Osteocyte (in vitro differentiated cells): ENCODE results near the gene ACTN1. TPM values are rescaled to one million over a fixed set of nuclear protein-coding genes. Genes with fewer than 3 reads are reported as not detected.
"Not testable (repeated sequence)": the region's sequence is repeated elsewhere in the genome, so short reads cannot be mapped to it uniquely, and the experiment has no call there.

Experiments used
- DNase-seq: peaks from one replicate; pipeline ENCODE4 v3.0.0; 2021; ENCODE audit warnings: mixed read lengths; ENCODE audit not compliant: unreplicated experiment; ENCODE audit errors: extremely low spot score
- H3K27ac Mint-ChIP-seq: one replicate; pipeline ENCODE4 v1.8.0; 2021; ENCODE audit warnings: mild to moderate bottlenecking, mixed read lengths; ENCODE audit not compliant: unreplicated experiment
- H3K27me3 Mint-ChIP-seq: one replicate; pipeline ENCODE4 v1.8.0; 2021; ENCODE audit warnings: mixed read lengths; ENCODE audit not compliant: unreplicated experiment
- H3K36me3 Mint-ChIP-seq: one replicate; pipeline ENCODE4 v1.8.0; 2021; ENCODE audit warnings: mixed read lengths; ENCODE audit not compliant: unreplicated experiment
- H3K4me1 Mint-ChIP-seq: one replicate; pipeline ENCODE4 v1.8.0; 2021; ENCODE audit warnings: mixed read lengths; ENCODE audit not compliant: unreplicated experiment
- H3K4me3 Mint-ChIP-seq: one replicate; pipeline ENCODE4 v1.8.0; 2021; ENCODE audit warnings: mild to moderate bottlenecking, moderate library complexity, mixed read lengths; ENCODE audit not compliant: unreplicated experiment
- H3K9me3 Mint-ChIP-seq: one replicate; pipeline ENCODE4 v1.8.0; 2021; ENCODE audit warnings: mixed read lengths; ENCODE audit not compliant: unreplicated experiment
- CTCF ChIP-seq: fragments of 200-600 bp; sonication (generic); IDR thresholded peaks from 2 replicates; pipeline ENCODE4 v1.5.0; 2021; ENCODE audit warnings: antibody characterized with exemption, mild to moderate bottlenecking, moderate library complexity
- total RNA-seq: library from RNA; stranded (reverse); gene quantifications from 2 replicates; pipeline ENCODE4 v1.2.1, GENCODE V29; 2021

The ACTN1 gene
- total RNA-seq, 1 donor from 2014 or later = 380 TPM

GRCh38 chr14:68851078-68851477 lies 128.0 kb downstream of the ACTN1 start:
- DNase-seq = no peak
- no peak for TF ChIP-seq CTCF
- Mint-ChIP-seq H3K4me3 (no peak overlapping the region), H3K27ac (no peak overlapping the region), H3K36me3 (peaks cover 6% of the 10 kb centered on the region), H3K4me1 (peaks cover 9% of the 10 kb centered on the region), H3K9me3 (no peaks in the 10 kb centered on the region), H3K27me3 (no peaks in the 10 kb centered on the region)

GRCh38 chr14:68849416-68849815 lies 129.7 kb downstream of the ACTN1 start:
- Mint-ChIP-seq H3K4me1 (peaks cover 8% of the 10 kb centered on the region), H3K4me3 (no peak overlapping the region), H3K27ac (no peak overlapping the region), H3K36me3 (peaks cover 6% of the 10 kb centered on the region), H3K9me3 (no peaks in the 10 kb centered on the region), H3K27me3 (no peaks in the 10 kb centered on the region)
- no peak for TF ChIP-seq CTCF
- DNase-seq = no peak

GRCh38 chr14:68848253-68848652 lies 130.8 kb downstream of the ACTN1 start:
- no peak overlapping the region for H3K4me3 Mint-ChIP-seq
- no peaks in the 10 kb centered on the region for H3K27me3 Mint-ChIP-seq
- H3K36me3 Mint-ChIP-seq = peaks cover 3% of the 10 kb centered on the region
- no peak overlapping the region for H3K27ac Mint-ChIP-seq
- H3K4me1 Mint-ChIP-seq = peaks cover 19% of the 10 kb centered on the region
- no peak for TF ChIP-seq CTCF
- H3K9me3 Mint-ChIP-seq = no peaks in the 10 kb centered on the region
- DNase-seq = no peak

- H3K4me1 Mint-ChIP-seq = peaks cover 25% of the 10 kb centered on the region
- not testable (repeated sequence) for H3K36me3 Mint-ChIP-seq, H3K4me3 Mint-ChIP-seq
Observed at GRCh38 chr14:68847640-68848039, 131.5 kb downstream of the ACTN1 start.

GRCh38 chr14:68846466-68846865 lies 132.6 kb downstream of the ACTN1 start:
- H3K27me3 Mint-ChIP-seq = no peaks in the 10 kb centered on the region
- DNase-seq = no peak
- peaks cover 3% of the 10 kb centered on the region for H3K36me3 Mint-ChIP-seq
- H3K27ac Mint-ChIP-seq = no peak overlapping the region
- peaks cover 36% of the 10 kb centered on the region for H3K4me1 Mint-ChIP-seq
- no peak for TF ChIP-seq CTCF
- no peaks in the 10 kb centered on the region for H3K9me3 Mint-ChIP-seq
- no peak overlapping the region for H3K4me3 Mint-ChIP-seq

More at GRCh38 chr14:68847640-68848039, 131.5 kb downstream of the ACTN1 start:
- not testable (repeated sequence) for H3K27me3 Mint-ChIP-seq, H3K27ac Mint-ChIP-seq, DNase-seq, H3K9me3 Mint-ChIP-seq

- Mint-ChIP-seq H3K4me3 (no peak overlapping the region), H3K9me3 (no peaks in the 10 kb centered on the region), H3K4me1 (peaks cover 44% of the 10 kb centered on the region), H3K36me3 (peaks cover 8% of the 10 kb centered on the region), H3K27me3 (no peaks in the 10 kb centered on the region), H3K27ac (peak overlapping the region; percentile 70)
- no peak for DNase-seq
- TF ChIP-seq CTCF = peak; percentile 1
Observed at GRCh38 chr14:68844210-68844545, 134.9 kb downstream of the ACTN1 start.
